HCT116 (cell line): ENCODE results near the gene GRIA2. TPM values are rescaled to one million over a fixed set of nuclear protein-coding genes. Genes with fewer than 3 reads are reported as not detected.

Experiments used
- ATAC-seq: fragments of 200-7000 bp; cut with Tn5 transposase; 2 replicates; pipeline ENCODE4 v1.9.1; 2020; ENCODE audit warnings: mild to moderate bottlenecking, moderate library complexity
- BruUV-seq: library from RNA; stranded (reverse); fragments of 400-500 nt; replicated peaks from 2 replicates; lab custom pipeline; 2021; lab: Mats Ljungman, UMichigan
- CTCF ChIA-PET: fragments of 300-600 bp; sonication (Branson Sonifier 250); formaldehyde crosslinking; loops from one replicate; lab custom pipeline; 2021; ENCODE audit warnings: antibody characterized with exemption; lab: Charles Lee
- POLR2A ChIA-PET: fragments of 300-600, 350-600 bp; sonication (Branson Sonifier 250); formaldehyde crosslinking; loops from one replicate; lab custom pipeline; 2021; ENCODE audit warnings: antibody characterized with exemption; lab: Charles Lee
- RAD21 ChIA-PET, 2 experiments: fragments of 300-600 bp; sonication (Branson Sonifier 250); formaldehyde crosslinking; loops; one replicate each; lab custom pipeline; 2023; ENCODE audit warnings: low total read pairs in 2 of 2; ENCODE audit not compliant: uncharacterized antibody in 2 of 2, unreplicated experiment in 2 of 2, low non-redundant PET in 1 of 2; lab: Charles Lee
- DNase-seq: peaks from one replicate; pipeline ENCODE4 v3.0.0-alpha.2; 2010; ENCODE audit warnings: low read depth, low spot score
- H2AFZ ChIP-seq: fragments of 200-600 bp; shearing (Covaris generic), sonication (generic); 2 replicates; pipeline ENCODE4 v1.6.1; 2017; ENCODE audit warnings: low read depth, mixed run types, mixed read lengths, antibody characterized with exemption, low read length; ENCODE audit not compliant: poor library complexity, severe bottlenecking
- H3K27ac ChIP-seq: 2 replicates; pipeline ENCODE4 v1.5.1; 2012; ENCODE audit warnings: low read depth, low read length
- H3K27me3 ChIP-seq: fragments of 200-600 bp; sonication (generic); 2 replicates; pipeline ENCODE4 v1.6.1; 2016; ENCODE audit warnings: mixed run types, low read length, mixed read lengths; ENCODE audit not compliant: insufficient read depth
- H3K36me3 ChIP-seq, 2 experiments: fragments of 200-500 bp in 1 of 2; fragments of 200-600 bp in 1 of 2; sonication (Bioruptor generic) in 1 of 2; sonication (generic) in 1 of 2; 2 replicates each; pipeline versions ENCODE4 v1.5.1 to v1.6.1; 2014 to 2016; ENCODE audit warnings: low read length in 2 of 2, inconsistent platforms in 1 of 2, mixed read lengths in 1 of 2, mixed run types in 1 of 2; ENCODE audit not compliant: insufficient read depth in 2 of 2, control insufficient read depth in 1 of 2
- H3K4me1 ChIP-seq, 2 experiments: fragments of 200-600 bp in 1 of 2; sonication (generic) in 1 of 2; 2 replicates each; pipeline versions ENCODE4 v1.5.1 to v1.6.1; 2012 to 2017; ENCODE audit warnings: low read length in 2 of 2, inconsistent platforms in 1 of 2, mild to moderate bottlenecking in 1 of 2, mixed read lengths in 1 of 2, mixed run types in 1 of 2, moderate library complexity in 1 of 2; ENCODE audit not compliant: insufficient read depth in 2 of 2, control insufficient read depth in 1 of 2
- H3K4me2 ChIP-seq: fragments of 200-600 bp; sonication (generic); 2 replicates; pipeline ENCODE4 v1.6.1; 2017; ENCODE audit warnings: mixed run types, low read length, mixed read lengths
- H3K4me3 ChIP-seq, 2 experiments: fragments of 200-600 bp in 1 of 2; sonication (generic) in 1 of 2; replicated peaks in 1 of 2; 2 replicates each; pipeline ENCODE4 v1.5.1; 2011 to 2016; ENCODE audit warnings: low read length in 2 of 2, control low read depth in 1 of 2, low read depth in 1 of 2, mild to moderate bottlenecking in 1 of 2, mixed read lengths in 1 of 2, mixed run types in 1 of 2
- H3K79me2 ChIP-seq: fragments of 200-600 bp; sonication (generic); 2 replicates; pipeline ENCODE4 v1.6.1; 2017; ENCODE audit warnings: mild to moderate bottlenecking, mixed run types, low read length, moderate library complexity, mixed read lengths; ENCODE audit not compliant: insufficient read depth
- H3K9ac ChIP-seq: fragments of 200-600 bp; sonication (generic); 2 replicates; pipeline ENCODE4 v1.6.1; 2016; ENCODE audit warnings: low read length, mixed read lengths
- H3K9me2 ChIP-seq: fragments of 200-600 bp; sonication (generic), shearing (Covaris generic); 2 replicates; pipeline ENCODE4 v1.6.1; 2017; ENCODE audit warnings: mixed run types, mild to moderate bottlenecking, moderate library complexity; ENCODE audit not compliant: insufficient read depth
- H3K9me3 ChIP-seq, 2 experiments: fragments of 200-500 bp in 1 of 2; fragments of 200-600 bp in 1 of 2; sonication (Bioruptor generic) in 1 of 2; sonication (generic) in 1 of 2; 2 replicates each; pipeline ENCODE4 v1.6.1; 2014 to 2017; ENCODE audit warnings: low read length in 2 of 2, mixed read lengths in 2 of 2, inconsistent platforms in 1 of 2, low read depth in 1 of 2, mild to moderate bottlenecking in 1 of 2, mixed run types in 1 of 2, moderate library complexity in 1 of 2; ENCODE audit not compliant: control insufficient read depth in 1 of 2, insufficient read depth in 1 of 2
- H4K20me1 ChIP-seq: fragments of 200-600 bp; sonication (generic), shearing (Covaris generic); 2 replicates; pipeline ENCODE4 v1.6.1; 2017; ENCODE audit warnings: mixed run types, mild to moderate bottlenecking, moderate library complexity; ENCODE audit not compliant: insufficient read depth
- CBX3 ChIP-seq: IDR thresholded peaks from 2 replicates; pipeline ENCODE4 v1.6.1; 2012; ENCODE audit warnings: low read depth
- CEBPB ChIP-seq: IDR thresholded peaks from 2 replicates; pipeline ENCODE4 v1.6.1; 2012; ENCODE audit warnings: low read depth
- CTCF ChIP-seq, 3 experiments: fragments of 200-600 bp in 1 of 3; sonication (generic) in 1 of 3; IDR thresholded peaks in 2 of 3; conservative IDR thresholded peaks in 1 of 3; 2 replicates each; pipeline ENCODE4 v1.5.1; 2012 to 2017; ENCODE audit warnings: low read depth in 2 of 3, low read length in 2 of 3, antibody characterized with exemption in 1 of 3, borderline replicate concordance in 1 of 3, control low read depth in 1 of 3, mild to moderate bottlenecking in 1 of 3, mixed read lengths in 1 of 3, mixed run types in 1 of 3, moderate library complexity in 1 of 3; ENCODE audit not compliant: insufficient read depth in 1 of 3
- EGR1 ChIP-seq: IDR thresholded peaks from 2 replicates; pipeline ENCODE4 v1.6.1; 2012; ENCODE audit warnings: low read depth
- EZH2 ChIP-seq: fragments of 200-600 bp; sonication (generic); IDR thresholded peaks from 2 replicates; pipeline ENCODE4 v1.6.1; 2017; ENCODE audit warnings: antibody characterized with exemption, mixed run types
- EZH2phosphoT487 ChIP-seq: fragments of 200-600 bp; IDR thresholded peaks from 2 replicates; pipeline ENCODE4 v1.6.1; 2018; ENCODE audit warnings: antibody characterized with exemption, borderline replicate concordance
- JUND ChIP-seq: IDR thresholded peaks from 2 replicates; pipeline ENCODE4 v1.6.1; 2012
- REST ChIP-seq: IDR thresholded peaks from 2 replicates; pipeline ENCODE4 v1.6.1; 2012; ENCODE audit warnings: low read depth
- TCF7L2 ChIP-seq: IDR thresholded peaks from 2 replicates; pipeline ENCODE4 v1.7.0; 2011; ENCODE audit warnings: borderline replicate concordance, inconsistent platforms; ENCODE audit not compliant: insufficient read depth, insufficient read length; ENCODE audit errors: extremely low read depth
- YY1 ChIP-seq: IDR thresholded peaks from 2 replicates; pipeline ENCODE4 v1.6.1; 2011; ENCODE audit warnings: low read length, low read depth, moderate library complexity, mild to moderate bottlenecking; ENCODE audit not compliant: insufficient replicate concordance; ENCODE audit errors: extremely low read depth
- ZNF274 ChIP-seq: fragments of 200-500 bp; sonication (Bioruptor generic); IDR thresholded peaks from 2 replicates; pipeline ENCODE4 v1.6.1; 2014; ENCODE audit warnings: mild to moderate bottlenecking, low read depth, low read length, inconsistent platforms
- intact Hi-C: fragments of 100-400 bp; cut with micrococcal nuclease; formaldehyde crosslinking; loops from 2 replicates; pipeline ENCODE4 v1.10.0; 2022
- total RNA-seq: library from RNA; stranded (reverse); gene quantifications from one replicate; pipeline ENCODE4 v1.2.1, GENCODE V29; 2021; ENCODE audit not compliant: unreplicated experiment

Gene GRIA2
- total RNA-seq, 1 experiment from 2014 or later, result not detected

- CTCF ChIA-PET, result no interaction called here
- no peak overlapping the region for H2AFZ ChIP-seq
- no peaks in the 10 kb centered on the region for H4K20me1 ChIP-seq
- ATAC-seq, result no peak
- RAD21 ChIA-PET, result no interaction called here
- no peaks in the 10 kb centered on the region for H3K79me2 ChIP-seq
- no peak for DNase-seq
- no peaks in the 10 kb centered on the region for H3K27me3 ChIP-seq
- TF ChIP-seq JUND, result no peak
- no peak for TF ChIP-seq EZH2phosphoT487
- no peak for TF ChIP-seq YY1
- TF ChIP-seq CBX3, result no peak
- no peak for TF ChIP-seq TCF7L2
- TF ChIP-seq EZH2, result no peak
- TF ChIP-seq CEBPB, result no peak
- no peak for TF ChIP-seq CTCF (IDR thresholded peaks at IDR 0.05 in 2 of 3, conservative IDR thresholded peaks at IDR 0.05 in 1 of 3; ENCODE audit: borderline replicate concordance in 1 of 3, insufficient read depth in 1 of 3, low read depth in 2 of 3, low read length in 2 of 3)
- TF ChIP-seq ZNF274, result no peak
- no peak for TF ChIP-seq EGR1
- TF ChIP-seq REST, result no peak
- no peak overlapping the region for H3K4me3 ChIP-seq
- no peak overlapping the region for H3K9ac ChIP-seq
- intact Hi-C loops, result loop anchor here (10.0 kb wide), 1 partner anchor 291 kb away; no protein-coding TSS in a partner anchor
- no peaks in the 10 kb centered on the region for H3K9me3 ChIP-seq
- no peak overlapping the region for H3K4me2 ChIP-seq
- H3K4me1 ChIP-seq, result no peaks in the 10 kb centered on the region
- H3K27ac ChIP-seq, result no peak overlapping the region
- no peaks in the 10 kb centered on the region for H3K36me3 ChIP-seq
- no peaks in the 10 kb centered on the region for H3K9me2 ChIP-seq
- no TSS peak for BruUV-seq
- POLR2A ChIA-PET, result no interaction called here
Measured at GRCh38 chr4:157223456-157223855, 2.9 kb downstream of the GRIA2 start.
